NCI-H187 (cell line): Measurements from ENCODE around the gene ZNF559.
"Not testable (repeated sequence)": the region's sequence is repeated elsewhere in the genome, so short reads cannot be mapped to it uniquely, and the experiment has no call there.

Source experiments
- DNase-seq, 2 experiments: peaks; one replicate each; lab custom pipeline; 2025; lab: John Stamatoyannopoulos, UW

Gene ZNF559

DNA sequence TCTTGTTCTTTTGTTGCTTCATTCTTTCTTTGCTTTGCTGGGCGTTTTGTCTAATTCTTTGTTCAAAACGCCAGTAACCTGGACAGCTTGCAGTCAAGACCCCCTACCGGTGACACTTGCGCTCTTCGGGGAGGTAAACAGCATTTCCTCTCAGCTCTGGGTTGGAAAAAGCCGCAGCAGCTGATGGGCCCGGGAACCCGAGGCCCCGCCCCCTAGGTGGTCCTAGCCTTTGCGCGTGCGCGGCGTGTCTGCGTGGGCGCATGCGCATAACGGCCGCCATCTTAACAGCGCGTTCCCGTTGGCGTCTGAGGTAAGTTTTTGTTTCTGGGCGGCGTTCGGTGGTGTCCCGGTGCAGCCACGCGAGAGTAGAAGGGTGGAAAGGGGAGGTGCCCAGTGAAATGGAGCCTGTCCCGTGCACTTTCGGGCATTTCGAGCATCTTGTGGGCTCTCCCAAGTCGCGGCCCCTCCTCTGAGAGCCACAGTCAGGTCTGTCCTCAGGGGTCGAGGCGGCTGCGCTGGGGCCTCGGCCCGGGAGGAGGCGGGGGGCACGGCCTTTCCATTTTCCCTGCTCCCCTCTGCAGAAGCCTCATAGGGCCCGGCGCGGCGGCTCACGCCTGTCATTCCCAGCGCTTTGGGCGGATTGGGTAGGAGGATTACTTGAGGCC, at the start of gene ZNF559:
Gene ZNF559, plus strand, starts transcription at position 261 of the 665 bp plus-strand sequence. CDS start 14,371 bp downstream, outside the sequence.
- peak; percentile 74 to 84 for DNase-seq

DNA sequence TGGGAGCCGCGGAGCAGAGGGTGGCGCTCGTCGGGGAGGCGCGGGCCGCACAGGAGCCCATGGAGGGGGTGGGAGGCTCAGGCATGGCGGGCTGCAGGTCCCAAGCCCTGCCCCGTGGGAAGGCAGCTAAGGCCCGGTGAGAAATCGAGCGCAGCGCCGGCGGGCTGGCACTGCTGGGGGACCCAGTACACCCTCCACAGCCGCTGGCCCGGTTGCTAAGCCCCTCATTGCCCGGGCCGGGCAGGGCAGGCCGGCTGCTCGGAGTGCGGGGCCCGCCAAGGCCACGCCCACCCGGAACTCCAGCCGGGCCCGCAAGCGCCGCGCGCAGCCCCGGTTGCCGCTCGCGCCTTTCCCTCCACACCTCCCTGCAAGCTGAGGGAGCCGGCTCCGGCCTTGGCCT, 40.5 kb upstream of the ZNF559 start:
- DNase-seq = not testable (repeated sequence)

DNA sequence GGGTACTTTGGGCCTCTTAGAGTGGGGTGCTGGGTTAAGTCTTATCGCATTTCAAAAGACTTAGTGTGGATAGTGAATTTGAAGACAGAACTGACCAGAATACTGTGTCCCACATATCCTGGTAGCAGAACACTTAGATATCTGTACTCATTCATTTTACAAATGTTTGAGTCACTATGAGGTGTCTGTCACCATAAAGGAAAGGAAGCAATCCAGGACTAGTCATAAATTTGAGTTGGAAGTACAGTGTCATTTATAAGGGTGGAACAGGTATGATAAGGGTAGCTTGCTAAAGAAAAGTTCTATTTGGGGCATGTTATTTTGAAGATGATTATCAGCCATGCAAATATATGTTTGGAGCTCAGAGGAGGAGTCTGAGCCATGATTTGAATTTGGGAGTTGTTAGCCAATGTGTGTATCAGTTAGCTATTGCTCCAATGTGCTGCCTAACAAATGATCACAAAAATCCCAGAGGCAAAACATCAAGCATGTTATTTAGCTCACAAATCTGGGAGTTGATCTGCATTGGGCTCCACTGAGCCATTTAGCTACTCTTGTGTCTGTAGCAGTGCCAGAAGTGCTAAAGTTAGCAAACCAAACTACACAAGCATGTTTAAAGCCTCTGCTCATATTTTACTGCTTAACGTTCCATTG, 34.6 kb upstream of the ZNF559 start:
- DNase-seq = no peak

DNA sequence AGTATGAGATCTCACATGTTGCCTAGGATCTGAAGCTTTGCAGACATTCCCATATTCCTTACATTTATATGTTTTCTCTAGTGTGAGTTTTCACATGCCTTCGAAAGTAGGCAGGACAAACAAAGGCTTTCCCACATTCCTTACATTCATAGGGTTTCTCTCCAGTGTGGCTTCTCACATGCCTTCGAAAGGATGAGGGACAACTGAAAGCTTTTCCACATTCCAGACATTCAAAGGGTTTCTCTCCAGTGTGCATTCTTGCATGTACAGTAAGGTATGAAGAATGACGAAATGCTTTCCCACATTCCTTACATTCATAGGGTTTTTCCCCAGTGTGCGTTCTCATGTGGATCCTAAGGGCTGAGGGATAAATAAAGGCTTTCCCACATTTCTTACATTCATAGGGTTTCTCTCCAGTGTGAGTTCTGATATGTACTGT, 28.5 kb upstream of the ZNF559 start:
- DNase-seq = no peak

- DNase-seq = no peak
Measured at GRCh38 chr19:9296336-9296735, 27.6 kb upstream of the ZNF559 start.

DNA sequence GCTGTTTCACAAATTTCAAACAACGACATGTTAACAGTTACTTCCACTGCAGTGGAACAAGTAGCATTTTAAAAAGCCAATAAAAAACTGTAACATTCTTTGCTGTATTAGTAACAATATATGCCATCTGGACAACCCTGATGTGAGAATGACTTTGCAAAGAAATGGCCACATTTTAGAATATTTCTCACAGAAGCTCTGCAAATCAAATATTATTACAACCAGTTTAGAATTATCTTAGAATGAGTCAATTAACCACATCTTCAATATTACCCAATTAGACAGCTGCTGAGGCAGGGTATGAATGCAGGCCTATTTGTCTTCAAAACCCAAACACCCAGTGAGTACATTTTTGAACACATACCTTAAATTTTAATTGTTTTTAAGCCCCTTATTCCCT, 17.5 kb upstream of the ZNF559 start:
- DNase-seq = no peak

- no peak for DNase-seq
Measured at GRCh38 chr19:9308091-9308770, 15.7 kb upstream of the ZNF559 start.

GRCh38 chr19:9309139-9309973, 14.6 kb upstream of the ZNF559 start, which contains the start of gene ZNF699:
Gene ZNF699, minus strand, starts transcription at chr19:9309838. Its CDS starts 4,719 bp downstream, at chr19:9305119.
- peak; percentile 89 to 95 for DNase-seq

- peak; percentile 89 to 95 for DNase-seq
Measured at GRCh38 chr19:9309974-9310446, 14.0 kb upstream of the ZNF559 start.

- no peak for DNase-seq
Measured at GRCh38 chr19:9313756-9314155, 10.2 kb upstream of the ZNF559 start.

- no peak for DNase-seq
Measured at GRCh38 chr19:9321338-9321737, 2.6 kb upstream of the ZNF559 start.

GRCh38 chr19:9321756-9322155, 2.2 kb upstream of the ZNF559 start:
- DNase-seq = not testable (repeated sequence)

- DNase-seq = not testable (repeated sequence)
Measured at GRCh38 chr19:9322201-9322600, 1.8 kb upstream of the ZNF559 start.

DNA sequence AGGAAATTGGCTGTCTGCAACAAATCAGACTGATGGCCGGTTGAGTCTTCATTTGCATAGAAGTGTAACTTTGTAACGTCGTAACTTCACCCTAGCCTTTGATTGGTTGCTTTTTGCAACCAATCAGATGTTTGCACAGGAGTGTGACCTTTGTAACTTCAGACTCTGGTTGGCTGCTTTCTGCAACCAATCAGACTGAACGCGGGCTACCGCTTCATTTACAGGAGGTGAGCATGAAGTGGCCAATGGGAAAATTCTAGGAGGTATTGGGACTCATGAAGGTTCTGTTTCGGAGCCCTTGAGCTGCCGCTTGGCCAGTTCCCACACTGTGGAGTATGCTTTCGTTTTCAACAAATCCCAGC, 441 bp upstream of the ZNF559 start:
- peak in 1 of 2 experiments; percentile 73 for DNase-seq

- DNase-seq = no peak
Measured at GRCh38 chr19:9324584-9324962, 594 bp downstream of the ZNF559 start.

DNA sequence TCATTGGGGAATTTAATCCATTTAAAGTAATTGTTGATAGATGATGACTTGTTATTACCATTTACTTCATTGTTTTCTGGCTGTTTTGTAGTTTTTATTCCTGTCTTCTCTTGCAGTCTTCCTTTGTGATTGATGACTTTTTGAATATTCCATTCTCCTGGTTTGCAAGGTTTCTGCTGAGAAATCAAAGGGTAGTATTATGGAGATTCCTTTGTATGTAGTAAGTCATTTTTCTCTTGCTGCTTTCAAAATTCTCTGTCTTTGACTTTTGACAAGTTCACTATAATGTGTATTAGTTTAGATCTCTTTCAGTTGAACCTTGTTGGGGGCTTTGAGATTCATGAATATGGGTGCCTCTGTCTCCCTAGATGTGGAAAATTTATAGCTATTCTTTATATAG, 6.0 kb downstream of the ZNF559 start:
- no peak for DNase-seq

DNA sequence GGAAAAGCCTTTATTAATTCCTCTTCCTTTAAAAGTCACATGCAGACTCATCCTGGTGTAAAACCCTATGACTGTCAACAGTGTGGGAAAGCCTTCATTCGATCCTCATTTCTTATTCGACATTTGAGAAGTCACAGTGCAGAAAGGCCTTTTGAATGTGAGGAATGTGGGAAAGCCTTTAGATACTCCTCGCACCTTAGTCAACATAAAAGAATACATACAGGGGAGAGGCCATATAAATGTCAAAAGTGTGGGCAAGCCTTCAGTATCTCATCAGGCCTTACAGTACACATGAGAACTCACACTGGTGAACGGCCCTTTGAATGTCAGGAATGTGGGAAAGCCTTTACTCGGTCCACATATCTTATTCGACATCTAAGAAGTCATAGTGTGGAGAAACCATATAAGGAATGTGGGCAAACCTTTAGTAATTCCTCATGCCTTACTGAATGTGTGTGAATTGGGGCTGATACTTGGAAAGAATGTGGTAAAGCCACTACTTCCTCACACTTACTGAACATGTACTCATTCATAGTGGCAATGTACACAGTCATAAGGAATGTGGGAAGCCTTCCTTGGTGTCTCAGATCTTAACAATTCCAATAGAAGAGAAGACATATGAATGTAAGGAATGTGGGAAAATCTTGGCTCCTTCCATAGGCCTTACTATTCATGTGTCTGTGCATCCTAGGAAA, 18.8 kb downstream of the ZNF559 start:
- DNase-seq = no peak

DNA sequence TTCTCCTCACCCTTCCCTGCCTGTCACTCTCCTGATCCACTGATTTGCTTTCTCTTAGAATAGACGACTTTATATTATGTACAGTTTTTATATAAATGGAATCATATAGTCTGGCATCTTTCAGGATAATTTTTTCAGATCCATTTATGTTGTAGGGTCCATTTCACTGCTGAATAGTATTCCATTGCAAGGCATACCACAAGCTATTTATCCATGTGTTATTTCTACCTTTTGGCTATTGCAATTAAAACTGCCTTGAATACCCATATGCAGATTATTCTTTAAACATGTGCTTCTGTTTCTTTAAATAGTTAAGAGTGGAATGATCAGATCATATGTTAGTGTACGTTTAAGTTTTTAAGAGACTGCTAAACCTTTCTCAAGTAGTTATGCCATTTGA, 21.0 kb downstream of the ZNF559 start:
- DNase-seq = no peak

GRCh38 chr19:9348253-9348652, 24.3 kb downstream of the ZNF559 start:
- no peak for DNase-seq

GRCh38 chr19:9348671-9349070, 24.7 kb downstream of the ZNF559 start:
- no peak for DNase-seq

GRCh38 chr19:9352505-9352904, 28.5 kb downstream of the ZNF559 start:
- no peak for DNase-seq
